Fibroblast of skin of right biceps (primary cell): ENCODE measurements around the gene GNRHR.

ENCODE experiments used
- DNase-seq: peaks from one replicate; pipeline ENCODE4 v3.0.0-alpha.2; 2013

GNRHR gene

DNA sequence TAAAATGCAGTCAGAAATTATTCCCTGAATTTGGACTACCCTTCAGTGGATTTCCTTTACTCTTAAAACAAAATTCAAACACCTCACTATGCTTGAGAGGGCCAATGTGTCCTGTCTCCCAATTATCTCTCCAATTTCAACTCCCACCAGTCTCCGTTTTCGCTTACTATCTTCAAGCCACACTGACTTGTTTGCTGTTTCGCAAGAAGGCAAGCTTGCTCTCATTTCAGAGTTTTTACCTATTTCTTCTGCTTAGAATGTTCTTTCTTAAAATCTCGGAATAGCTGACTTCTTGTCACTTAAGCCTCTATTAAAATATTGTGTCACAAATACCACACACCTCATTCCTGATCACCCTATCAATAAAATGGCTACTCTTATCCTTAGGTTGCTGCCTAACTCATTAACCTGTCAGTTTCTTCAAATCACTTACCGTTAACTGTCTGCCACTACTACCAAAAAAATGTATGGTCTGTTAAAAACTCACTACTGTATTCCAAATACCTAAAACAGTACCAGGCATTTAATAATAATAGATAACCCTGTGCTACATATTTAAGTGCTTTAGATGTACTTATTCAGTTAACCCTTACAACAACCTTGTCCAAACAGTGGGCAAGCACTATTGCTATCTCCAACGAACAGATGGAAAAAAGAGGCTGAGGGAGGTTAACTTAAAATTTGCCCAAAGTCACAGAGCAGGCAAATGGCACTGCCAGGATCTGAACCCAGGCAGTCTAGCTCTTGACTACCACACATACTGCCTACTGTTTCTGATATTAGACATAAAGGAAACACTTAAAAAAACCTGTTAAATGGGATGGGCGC lies 56.1 kb downstream of the GNRHR start:
- no peak for DNase-seq

GRCh38 chr4:67696061-67696460 lies 58.1 kb downstream of the GNRHR start:
- no peak for DNase-seq

GRCh38 chr4:67694662-67695061 lies 59.5 kb downstream of the GNRHR start:
- no peak for DNase-seq

GRCh38 chr4:67691328-67691727 lies 62.9 kb downstream of the GNRHR start:
- no peak for DNase-seq
